HepG2 (cell line): ENCODE measurements around the gene AMHR2. TPM values are rescaled to one million over a fixed set of nuclear protein-coding genes. Genes with fewer than 3 reads are reported as not detected.

Experiments used
- ATAC-seq: fragments of 200-7000 bp; cut with Tn5 transposase; 3 replicates; pipeline ENCODE4 v1.9.1; 2020; ENCODE audit warnings: mild to moderate bottlenecking, moderate library complexity
- BruUV-seq: library from RNA; stranded (reverse); fragments of 400-500 nt; replicated peaks from 2 replicates; lab custom pipeline; 2021; lab: Mats Ljungman, UMichigan
- CTCF ChIA-PET: fragments of 300-600 bp; formaldehyde crosslinking; extraction: SDS; loops from one replicate; lab custom pipeline; 2021; ENCODE audit warnings: low total read pairs, inconsistent platforms, low intra/inter-chr PET ratio; lab: Yijun Ruan, JAX
- POLR2A ChIA-PET: fragments of 350-600 bp; sonication (Branson Sonifier 250); formaldehyde crosslinking; loops from one replicate; lab custom pipeline; 2020; ENCODE audit warnings: antibody characterized with exemption, inconsistent platforms; lab: Yijun Ruan, JAX
- DNase-seq: peaks from one replicate; pipeline ENCODE4 v3.0.0-alpha.2; 2015; ENCODE audit warnings: low spot score
- FAIRE-seq: peaks from 3 replicates; lab custom pipeline; 2011; peaks lifted over from hg19 to GRCh38; lab: Jason Lieb, UNC
- H2AFZ ChIP-seq: one replicate; pipeline ENCODE4 v1.6.1; 2011; ENCODE audit warnings: low read length, inconsistent platforms
- H3K27ac ChIP-seq: fragments of 300-600 bp; 3 replicates; pipeline ENCODE4 v1.8.0; 2011; ENCODE audit warnings: mixed run types, mild to moderate bottlenecking, mixed read lengths, low read length, inconsistent platforms; ENCODE audit not compliant: insufficient read depth; ENCODE audit errors: extremely low read length
- H3K27me3 ChIP-seq, 2 experiments: fragments of 200-600 bp in 1 of 2; 2 replicates in 1 of 2; 3 replicates in 1 of 2; pipeline versions ENCODE4 v1.6.0 to v1.8.0; 2011; ENCODE audit warnings: low read length in 2 of 2, mild to moderate bottlenecking in 2 of 2, moderate library complexity in 2 of 2, inconsistent platforms in 1 of 2; ENCODE audit not compliant: insufficient read depth in 2 of 2, control insufficient read depth in 1 of 2
- H3K36me3 ChIP-seq, 2 experiments: fragments of 200-600 bp in 1 of 2; replicated peaks in 1 of 2; 2 replicates in 1 of 2; 3 replicates in 1 of 2; pipeline versions ENCODE4 v1.5.1 to v1.8.0; 2011; ENCODE audit warnings: low read length in 2 of 2, inconsistent platforms in 1 of 2; ENCODE audit not compliant: insufficient read depth in 2 of 2, control insufficient read depth in 1 of 2
- H3K4me1 ChIP-seq: 2 replicates; pipeline ENCODE4 v1.5.1; 2012; ENCODE audit warnings: low read length, inconsistent platforms; ENCODE audit not compliant: insufficient read depth
- H3K4me2 ChIP-seq: 2 replicates; pipeline ENCODE4 v1.6.0; 2011; ENCODE audit warnings: low read depth, low read length, inconsistent platforms
- H3K4me3 ChIP-seq, 3 experiments: fragments of 200-600 bp in 1 of 3; sonication (generic), shearing (Covaris generic) in 1 of 3; replicated peaks in 1 of 3; 2 replicates each; pipeline ENCODE4 v1.5.1; 2011 to 2016; ENCODE audit warnings: low read length in 3 of 3, inconsistent platforms in 2 of 3, low read depth in 2 of 3, mild to moderate bottlenecking in 2 of 3, control low read depth in 1 of 3, mixed read lengths in 1 of 3; ENCODE audit not compliant: insufficient read depth in 1 of 3
- H3K79me2 ChIP-seq: one replicate; pipeline ENCODE4 v1.6.1; 2011; ENCODE audit warnings: low read length, inconsistent platforms; ENCODE audit not compliant: insufficient read depth
- H3K9ac ChIP-seq: 2 replicates; pipeline ENCODE4 v1.6.0; 2011; ENCODE audit warnings: mild to moderate bottlenecking, low read depth, low read length, inconsistent platforms; ENCODE audit not compliant: insufficient read depth
- H3K9me3 ChIP-seq: 2 replicates; pipeline ENCODE4 v1.5.1; 2012; ENCODE audit warnings: mild to moderate bottlenecking, low read length
- H4K20me1 ChIP-seq: 2 replicates; pipeline ENCODE4 v1.6.0; 2011; ENCODE audit warnings: inconsistent platforms, mild to moderate bottlenecking, low read length, moderate library complexity; ENCODE audit not compliant: insufficient read depth
- CEBPB ChIP-seq: IDR thresholded peaks from 2 replicates; pipeline ENCODE4 v1.6.1; 2011; ENCODE audit warnings: low read depth, low read length, improper control_type of control experiment, borderline replicate concordance
- CEBPG ChIP-seq: IDR thresholded peaks from 2 replicates; pipeline ENCODE4 v1.6.1; 2016
- FOXK2 ChIP-seq: fragments of 450-650 bp; IDR thresholded peaks from 2 replicates; pipeline ENCODE4 v1.6.1; 2016
- GABPB1 ChIP-seq: IDR thresholded peaks from 2 replicates; pipeline ENCODE4 v1.6.1; 2016; ENCODE audit warnings: mild to moderate bottlenecking, missing genetic modification reagents, moderate library complexity, missing compliant biosample characterization
- MEIS1 ChIP-seq: sonication (generic); formaldehyde crosslinking; IDR thresholded peaks from 2 replicates; pipeline ENCODE4 v1.9.0; 2021; ENCODE audit warnings: mild to moderate bottlenecking, missing genetic modification reagents, moderate library complexity, borderline replicate concordance
- MEIS2 ChIP-seq: sonication (generic); formaldehyde crosslinking; IDR thresholded peaks from 2 replicates; pipeline ENCODE4 v1.9.0; 2021; ENCODE audit warnings: mild to moderate bottlenecking, missing genetic modification reagents
- RARG ChIP-seq: sonication (generic); formaldehyde crosslinking; IDR thresholded peaks from 2 replicates; pipeline ENCODE4 v1.4.0; 2020; ENCODE audit warnings: low read depth, mild to moderate bottlenecking, missing genetic modification reagents
- SP140L ChIP-seq: sonication (generic); formaldehyde crosslinking; IDR thresholded peaks from 2 replicates; pipeline ENCODE4 v1.4.0; 2020; ENCODE audit warnings: missing genetic modification reagents, borderline replicate concordance
- TEAD3 ChIP-seq: optimal IDR thresholded peaks from 2 replicates; pipeline ENCODE3; 2016; ENCODE audit warnings: borderline replicate concordance
- ZFAT ChIP-seq: sonication (generic); formaldehyde crosslinking; conservative IDR thresholded peaks from 2 replicates; pipeline ENCODE4 v1.8.1; 2023; ENCODE audit warnings: missing genetic modification reagents, inconsistent platforms
- ZFP41 ChIP-seq: sonication (generic); formaldehyde crosslinking; IDR thresholded peaks from 2 replicates; pipeline ENCODE4 v1.4.0; 2020; ENCODE audit warnings: mild to moderate bottlenecking, missing genetic modification reagents, borderline replicate concordance
- ZNF207 ChIP-seq: fragments of 450-650 bp; IDR thresholded peaks from 2 replicates; pipeline ENCODE4 v1.6.1; 2016; ENCODE audit warnings: antibody characterized with exemption, borderline replicate concordance
- ZNF383 ChIP-seq: sonication (generic); formaldehyde crosslinking; IDR thresholded peaks from 2 replicates; pipeline ENCODE4 v1.4.0; 2020; ENCODE audit warnings: missing genetic modification reagents, mild to moderate bottlenecking, borderline replicate concordance
- ZNF550 ChIP-seq: sonication (generic); formaldehyde crosslinking; IDR thresholded peaks from 2 replicates; pipeline ENCODE4 v1.4.0; 2020; ENCODE audit warnings: mild to moderate bottlenecking, missing genetic modification reagents, borderline replicate concordance
- ZNF615 ChIP-seq: sonication (generic); formaldehyde crosslinking; IDR thresholded peaks from 2 replicates; pipeline ENCODE4 v1.5.0; 2020; ENCODE audit warnings: mild to moderate bottlenecking, missing genetic modification reagents, borderline replicate concordance
- WGBS: methylation state at CpG from one replicate; pipeline ENCODE4 v1.1.6; 2017; ENCODE audit warnings: low lambda C conversion rate; 5-methylcytosine and 5-hydroxymethylcytosine counted together
- in situ Hi-C: cut with HindIII; loops from 2 replicates; pipeline ENCODE4 v1.10.0; 2017; ENCODE audit warnings: low pct_unique_long_range_greater_than_20kb; ENCODE audit not compliant: extremely low pct_ligation_motif_present
- intact Hi-C: fragments of 100-400 bp; cut with micrococcal nuclease; formaldehyde crosslinking; loops from one replicate; pipeline ENCODE4 v1.10.0; 2022; ENCODE audit not compliant: unreplicated experiment
- polyA plus RNA-seq, 8 experiments: library from polyadenylated mRNA; depleted of rRNA in 3 of 8; stranded (reverse) in 7 of 8; unstranded in 1 of 8; fragments of >200 nt; fragmentation: Illumina TruSeq in 4 of 8; extraction: Trizol in 4 of 8; gene quantifications; 2 replicates each; pipeline versions ENCODE4 v1.2.1 to v1.2.3, GENCODE V29; 2011 to 2016; ENCODE audit warnings: low read depth in 4 of 8, missing spikeins in 1 of 8, mixed read lengths in 1 of 8; ENCODE audit not compliant: insufficient read depth in 1 of 8
- total RNA-seq, 5 experiments: library from RNA; depleted of rRNA; stranded (reverse); fragments of >200 nt; fragmentation: Illumina TruSeq; extraction: Trizol; gene quantifications; 2 replicates each; pipeline ENCODE4 v1.2.3, GENCODE V29; 2016; ENCODE audit warnings: low read depth in 1 of 5
- TF ChIP-seq, protein P1 (sequence below): sonication (generic); formaldehyde crosslinking; IDR thresholded peaks from 2 replicates; pipeline ENCODE4 v1.5.0; 2020; ENCODE audit warnings: mild to moderate bottlenecking, missing genetic modification reagents
- TF ChIP-seq, protein P2 (sequence below): sonication (generic); formaldehyde crosslinking; IDR thresholded peaks from 2 replicates; pipeline ENCODE4 v1.8.0; 2022; ENCODE audit warnings: mild to moderate bottlenecking, missing genetic modification reagents
- TF ChIP-seq, protein P3 (sequence below): sonication (generic); formaldehyde crosslinking; IDR thresholded peaks from 2 replicates; pipeline ENCODE4 v1.5.1; 2020; ENCODE audit warnings: missing genetic modification reagents, mild to moderate bottlenecking, borderline replicate concordance

The AMHR2 gene
- total and polyA plus RNA-seq, 2 of the 13 experiments (the other 11 are each of a cell fraction or from before 2014, with no cell fraction given): 0.24 to 0.58 TPM

DNA sequence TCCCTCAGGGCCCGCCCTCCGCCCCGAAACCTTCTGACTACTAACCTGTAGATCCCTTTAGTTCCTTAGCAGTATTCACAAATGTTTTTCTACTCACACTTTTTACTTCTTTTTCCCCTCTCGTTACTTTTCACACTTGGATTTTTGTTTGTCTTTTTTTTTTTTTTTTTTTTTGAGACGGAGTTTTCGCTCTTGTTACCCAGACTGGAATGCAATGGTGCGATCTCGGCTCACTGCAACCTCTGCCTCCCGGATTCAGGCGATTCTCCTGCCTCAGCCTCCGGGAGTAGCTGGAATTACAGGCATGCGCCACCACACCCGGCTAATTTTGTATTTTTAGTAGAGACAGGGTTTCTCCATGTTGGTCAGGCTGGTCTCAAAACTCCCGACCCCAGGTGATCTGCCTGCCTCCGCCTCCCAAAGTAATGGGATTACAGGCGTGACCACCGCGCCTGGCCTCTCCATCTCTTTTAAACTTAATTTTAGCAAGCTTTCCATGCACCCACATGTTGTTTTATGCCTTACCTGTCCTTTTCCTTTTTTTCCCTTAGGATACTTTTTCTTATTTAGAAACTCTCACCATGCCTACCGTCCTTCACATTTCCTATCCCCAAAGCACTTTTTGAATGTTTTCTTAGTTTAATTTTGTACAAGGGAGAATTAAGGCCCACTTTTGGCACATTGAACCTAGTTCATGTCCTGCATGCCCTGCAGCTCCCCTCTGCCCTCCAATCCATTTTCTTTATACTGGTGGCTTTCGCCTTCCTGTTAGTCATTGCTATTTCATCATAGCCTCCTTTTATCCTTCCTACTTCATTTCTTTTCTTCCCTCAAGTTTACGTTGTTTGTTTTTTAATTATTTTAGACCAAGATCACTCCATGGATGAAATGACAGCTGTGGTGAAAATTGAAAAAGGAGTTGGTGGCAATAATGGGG is 42.6 kb upstream of the AMHR2 start:
- Histone ChIP-seq H3K27me3 (no peaks in the 10 kb centered on the region; a peak in 1 of 5 replicates), H3K4me1 (peaks cover 56% of the 10 kb centered on the region), H3K79me2 (peaks cover 35% of the 10 kb centered on the region), H3K9ac (peak overlapping the region; percentile 46; the same call in 1 of the 2 replicates), H3K4me2 (peak overlapping the region; percentile 65), H3K4me3 (peak overlapping the region; percentile 70 to 73 (median 73)), H3K9me3 (no peaks in the 10 kb centered on the region), H2AFZ (no peak overlapping the region), H3K27ac (peak overlapping the region; percentile 79), H3K36me3 (peaks cover 15 to 24% of the 10 kb centered on the region in 2 experiments), H4K20me1 (no peaks in the 10 kb centered on the region)
- FAIRE-seq (peak; percentile 18), ATAC-seq (no peak), DNase-seq (no peak)
- BruUV-seq: no TSS peak
- 24% methylated on average over 21 of the region's 21 CpGs for WGBS
- CTCF ChIA-PET: interaction anchor here (1.6 kb wide), 1 partner anchor 28 kb away, joined by 22 read pairs; no protein-coding TSS in a partner anchor
- POLR2A ChIA-PET: interaction anchor here (0.7 to 2.7 kb wide), 5 partner anchors 28 to 157 kb away, joined by 3 to 24 read pairs (median 4); partner anchors contain the start of genes AAAS, PRR13 and TARBP2
- intact Hi-C loops: loop anchor here (1.0 to 5.0 kb wide), 2 partner anchors 29 to 41 kb away; partner anchors contain the start of gene AMHR2
- in situ Hi-C loops: no loop called here
- TF ChIP-seq GABPB1 (CRISPR knock-in tag) (no peak), ZFAT (CRISPR knock-in tag) (no peak), CEBPG (CRISPR knock-in tag) (0 out of 2 replicates have a peak, but pooled peaks have one; percentile 13), ZNF383 (CRISPR knock-in tag) (no peak), RARG (CRISPR knock-in tag) (no peak), ZNF550 (CRISPR knock-in tag) (no peak), TEAD3 (peak; percentile 22), MEIS1 (CRISPR knock-in tag) (no peak), ZNF615 (CRISPR knock-in tag) (no peak), FOXK2 (no peak), ZNF207 (no peak), MEIS2 (CRISPR knock-in tag) (no peak), SP140L (CRISPR knock-in tag) (no peak), CEBPB (0 out of 2 replicates have a peak, but pooled peaks have one; percentile 20), ZFP41 (CRISPR knock-in tag) (no peak)
- TF ChIP-seq, protein P1, sequence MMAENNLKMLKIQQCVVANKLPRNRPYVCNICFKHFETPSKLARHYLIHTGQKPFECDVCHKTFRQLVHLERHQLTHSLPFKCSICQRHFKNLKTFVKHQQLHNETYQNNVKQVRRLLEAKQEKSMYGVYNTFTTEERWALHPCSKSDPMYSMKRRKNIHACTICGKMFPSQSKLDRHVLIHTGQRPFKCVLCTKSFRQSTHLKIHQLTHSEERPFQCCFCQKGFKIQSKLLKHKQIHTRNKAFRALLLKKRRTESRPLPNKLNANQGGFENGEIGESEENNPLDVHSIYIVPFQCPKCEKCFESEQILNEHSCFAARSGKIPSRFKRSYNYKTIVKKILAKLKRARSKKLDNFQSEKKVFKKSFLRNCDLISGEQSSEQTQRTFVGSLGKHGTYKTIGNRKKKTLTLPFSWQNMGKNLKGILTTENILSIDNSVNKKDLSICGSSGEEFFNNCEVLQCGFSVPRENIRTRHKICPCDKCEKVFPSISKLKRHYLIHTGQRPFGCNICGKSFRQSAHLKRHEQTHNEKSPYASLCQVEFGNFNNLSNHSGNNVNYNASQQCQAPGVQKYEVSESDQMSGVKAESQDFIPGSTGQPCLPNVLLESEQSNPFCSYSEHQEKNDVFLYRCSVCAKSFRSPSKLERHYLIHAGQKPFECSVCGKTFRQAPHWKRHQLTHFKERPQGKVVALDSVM: peak; percentile 85
- TF ChIP-seq, protein P2, sequence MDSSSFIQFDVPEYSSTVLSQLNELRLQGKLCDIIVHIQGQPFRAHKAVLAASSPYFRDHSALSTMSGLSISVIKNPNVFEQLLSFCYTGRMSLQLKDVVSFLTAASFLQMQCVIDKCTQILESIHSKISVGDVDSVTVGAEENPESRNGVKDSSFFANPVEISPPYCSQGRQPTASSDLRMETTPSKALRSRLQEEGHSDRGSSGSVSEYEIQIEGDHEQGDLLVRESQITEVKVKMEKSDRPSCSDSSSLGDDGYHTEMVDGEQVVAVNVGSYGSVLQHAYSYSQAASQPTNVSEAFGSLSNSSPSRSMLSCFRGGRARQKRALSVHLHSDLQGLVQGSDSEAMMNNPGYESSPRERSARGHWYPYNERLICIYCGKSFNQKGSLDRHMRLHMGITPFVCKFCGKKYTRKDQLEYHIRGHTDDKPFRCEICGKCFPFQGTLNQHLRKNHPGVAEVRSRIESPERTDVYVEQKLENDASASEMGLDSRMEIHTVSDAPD (CRISPR knock-in tag): no peak
- TF ChIP-seq, protein P3, sequence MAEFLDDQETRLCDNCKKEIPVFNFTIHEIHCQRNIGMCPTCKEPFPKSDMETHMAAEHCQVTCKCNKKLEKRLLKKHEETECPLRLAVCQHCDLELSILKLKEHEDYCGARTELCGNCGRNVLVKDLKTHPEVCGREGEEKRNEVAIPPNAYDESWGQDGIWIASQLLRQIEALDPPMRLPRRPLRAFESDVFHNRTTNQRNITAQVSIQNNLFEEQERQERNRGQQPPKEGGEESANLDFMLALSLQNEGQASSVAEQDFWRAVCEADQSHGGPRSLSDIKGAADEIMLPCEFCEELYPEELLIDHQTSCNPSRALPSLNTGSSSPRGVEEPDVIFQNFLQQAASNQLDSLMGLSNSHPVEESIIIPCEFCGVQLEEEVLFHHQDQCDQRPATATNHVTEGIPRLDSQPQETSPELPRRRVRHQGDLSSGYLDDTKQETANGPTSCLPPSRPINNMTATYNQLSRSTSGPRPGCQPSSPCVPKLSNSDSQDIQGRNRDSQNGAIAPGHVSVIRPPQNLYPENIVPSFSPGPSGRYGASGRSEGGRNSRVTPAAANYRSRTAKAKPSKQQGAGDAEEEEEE (CRISPR knock-in tag): no peak
